ENCODE results near the gene SCUBE1. TPM values are rescaled to one million over a fixed set of nuclear protein-coding genes. Genes with fewer than 3 reads are reported as not detected.

The SCUBE1 gene
- total RNA-seq, 1 donor from 2014 or later = 25.9 TPM

DNA sequence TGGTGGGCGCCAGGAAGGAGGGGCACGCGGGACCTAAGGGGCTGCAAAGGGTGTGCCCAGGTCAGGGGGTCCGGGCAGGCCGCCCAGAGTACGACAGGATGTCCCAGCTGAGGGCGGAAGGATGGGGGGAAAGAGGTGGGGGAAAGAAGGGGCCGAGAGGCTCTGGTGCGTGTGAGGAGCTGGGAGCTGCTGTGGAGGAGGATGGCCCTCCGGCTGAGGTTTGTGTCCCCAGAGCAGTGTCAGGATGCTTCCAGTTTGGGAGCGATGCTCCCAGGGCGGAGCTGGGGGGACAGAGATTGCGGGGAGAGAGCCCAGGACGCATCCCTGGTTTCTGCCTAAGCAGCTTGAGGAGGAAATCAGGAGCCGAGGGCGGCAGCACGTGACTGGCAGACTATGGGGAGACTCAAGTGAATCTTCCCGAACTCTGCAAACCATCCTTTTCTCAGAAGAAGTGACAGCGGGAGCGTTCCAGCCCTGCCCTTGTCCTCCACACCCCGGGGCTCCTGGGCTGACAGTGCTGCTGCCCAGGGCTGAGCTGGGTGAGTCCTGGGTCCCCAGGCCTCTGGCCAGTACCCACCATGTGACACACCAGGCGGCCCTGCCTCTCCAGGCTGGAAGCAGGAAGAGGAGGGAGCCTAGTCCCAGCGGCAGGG is 136.5 kb downstream of the SCUBE1 start:
- H3K36me3 ChIP-seq = no peaks in the 10 kb centered on the region
- Mint-ChIP-seq H3K9me3 (no peaks in the 10 kb centered on the region), H3K27me3 (ENCODE audit: insufficient read depth, low read depth) (peaks cover 2% of the 10 kb centered on the region), H3K4me3 (no peak overlapping the region), H3K27ac (no peak overlapping the region), H3K4me1 (peaks cover 10% of the 10 kb centered on the region), H3K36me3 (peaks cover 2% of the 10 kb centered on the region)
- no peaks in the 10 kb centered on the region for H3F3A ChIP-seq (ENCODE audit: low read depth)
- H4K20me1 ChIP-seq (ENCODE audit: low read depth) = no peaks in the 10 kb centered on the region
- H2AFZ ChIP-seq (replicated peaks) = no peak overlapping the region
- TF ChIP-seq EZH2phosphoT487 (IDR thresholded peaks at IDR 0.05) = no peak
- TF ChIP-seq, protein P1, sequence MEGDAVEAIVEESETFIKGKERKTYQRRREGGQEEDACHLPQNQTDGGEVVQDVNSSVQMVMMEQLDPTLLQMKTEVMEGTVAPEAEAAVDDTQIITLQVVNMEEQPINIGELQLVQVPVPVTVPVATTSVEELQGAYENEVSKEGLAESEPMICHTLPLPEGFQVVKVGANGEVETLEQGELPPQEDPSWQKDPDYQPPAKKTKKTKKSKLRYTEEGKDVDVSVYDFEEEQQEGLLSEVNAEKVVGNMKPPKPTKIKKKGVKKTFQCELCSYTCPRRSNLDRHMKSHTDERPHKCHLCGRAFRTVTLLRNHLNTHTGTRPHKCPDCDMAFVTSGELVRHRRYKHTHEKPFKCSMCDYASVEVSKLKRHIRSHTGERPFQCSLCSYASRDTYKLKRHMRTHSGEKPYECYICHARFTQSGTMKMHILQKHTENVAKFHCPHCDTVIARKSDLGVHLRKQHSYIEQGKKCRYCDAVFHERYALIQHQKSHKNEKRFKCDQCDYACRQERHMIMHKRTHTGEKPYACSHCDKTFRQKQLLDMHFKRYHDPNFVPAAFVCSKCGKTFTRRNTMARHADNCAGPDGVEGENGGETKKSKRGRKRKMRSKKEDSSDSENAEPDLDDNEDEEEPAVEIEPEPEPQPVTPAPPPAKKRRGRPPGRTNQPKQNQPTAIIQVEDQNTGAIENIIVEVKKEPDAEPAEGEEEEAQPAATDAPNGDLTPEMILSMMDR (IDR thresholded peaks at IDR 0.05) = no peak
- TF ChIP-seq EZH2 (IDR thresholded peaks at IDR 0.05) = no peak
- no peak overlapping the region for H3K27ac ChIP-seq
- DNase-seq (ENCODE audit: low spot score) = no peak
- H3K79me2 ChIP-seq (ENCODE audit: low read depth) = no peaks in the 10 kb centered on the region
- H3K4me3 ChIP-seq = no peak overlapping the region
- no peak overlapping the region for H3K4me2 ChIP-seq
- H3K9ac ChIP-seq = no peak overlapping the region
- no peaks in the 10 kb centered on the region for H3K4me1 ChIP-seq
- H3K9me3 ChIP-seq (ENCODE audit: low read depth) = no peaks in the 10 kb centered on the region
- no peaks in the 10 kb centered on the region for H3K27me3 ChIP-seq

DNA sequence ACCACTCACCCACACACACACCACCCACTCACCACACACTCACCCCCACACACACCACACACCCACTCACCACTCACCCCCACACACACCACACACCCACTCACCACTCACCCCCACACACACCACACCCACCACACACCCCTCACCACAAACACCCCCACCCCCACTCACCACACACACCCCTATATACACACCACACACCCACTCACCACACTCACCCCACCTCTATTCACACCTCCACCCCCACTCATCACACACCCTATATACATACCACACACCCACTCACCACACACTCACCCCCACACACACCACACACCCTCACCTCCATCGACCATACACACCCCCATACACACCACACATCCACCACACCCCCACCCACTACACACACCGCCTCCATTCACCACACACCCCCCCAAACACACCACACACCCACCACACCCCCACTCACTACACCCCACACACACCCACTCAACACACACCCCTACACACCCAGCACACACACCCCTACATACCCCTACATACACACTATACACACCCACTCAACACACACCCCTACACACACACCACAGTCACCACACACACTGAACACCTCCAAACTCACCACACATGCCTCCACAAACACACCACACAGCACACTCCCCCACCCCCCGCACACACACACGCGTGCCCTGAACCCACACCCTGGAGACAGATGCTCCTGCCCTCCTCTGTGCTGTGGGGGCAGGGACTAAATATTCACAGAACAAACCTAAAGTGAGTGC is 137.2 kb downstream of the SCUBE1 start:
- Histone ChIP-seq H3K4me3 (no peak overlapping the region), H3K4me1 (no peaks in the 10 kb centered on the region), H3K27me3 (no peaks in the 10 kb centered on the region), H2AFZ (replicated peaks) (no peak overlapping the region), H3K4me2 (no peak overlapping the region), H3K79me2 (ENCODE audit: low read depth) (no peaks in the 10 kb centered on the region), H4K20me1 (ENCODE audit: low read depth) (no peaks in the 10 kb centered on the region), H3K27ac (no peak overlapping the region), H3F3A (ENCODE audit: low read depth) (no peaks in the 10 kb centered on the region), H3K9me3 (ENCODE audit: low read depth) (no peaks in the 10 kb centered on the region), H3K9ac (no peak overlapping the region), H3K36me3 (no peaks in the 10 kb centered on the region)
- TF ChIP-seq, protein P1 (IDR thresholded peaks at IDR 0.05) = no peak
- TF ChIP-seq EZH2phosphoT487 (IDR thresholded peaks at IDR 0.05) = no peak
- no peak for TF ChIP-seq EZH2 (IDR thresholded peaks at IDR 0.05)
- Mint-ChIP-seq H3K27ac (no peak overlapping the region), H3K4me1 (peaks cover 10% of the 10 kb centered on the region), H3K36me3 (peaks cover 2% of the 10 kb centered on the region), H3K4me3 (no peak overlapping the region), H3K9me3 (no peaks in the 10 kb centered on the region), H3K27me3 (ENCODE audit: insufficient read depth, low read depth) (peaks cover 2% of the 10 kb centered on the region)
- no peak for DNase-seq (ENCODE audit: low spot score)

DNA sequence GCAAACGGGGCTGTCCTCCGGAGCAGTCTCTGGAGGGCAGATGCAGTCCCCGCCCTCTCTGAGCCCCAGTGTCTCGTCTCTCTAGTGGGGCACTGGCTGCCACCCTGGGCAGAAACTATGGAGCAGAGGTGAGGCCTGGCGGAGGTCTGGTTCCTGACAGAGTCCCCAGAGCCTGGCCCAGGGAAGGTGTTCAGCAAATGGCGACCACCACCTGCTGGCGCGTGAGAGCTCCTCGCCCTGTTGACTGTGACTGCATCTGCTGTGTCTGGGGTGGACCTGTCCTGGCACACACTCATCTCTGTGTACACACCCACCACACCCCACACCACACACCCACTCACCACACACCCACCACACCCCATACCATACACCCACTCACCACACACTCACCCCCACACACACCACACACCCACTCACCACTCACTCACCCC is 137.9 kb downstream of the SCUBE1 start:
- no peaks in the 10 kb centered on the region for H4K20me1 ChIP-seq (ENCODE audit: low read depth)
- H2AFZ ChIP-seq (replicated peaks) = no peak overlapping the region
- H3K4me3 ChIP-seq = no peak overlapping the region
- no peak overlapping the region for H3K27ac Mint-ChIP-seq
- H3K36me3 Mint-ChIP-seq = peaks cover 2% of the 10 kb centered on the region
- no peak overlapping the region for H3K4me3 Mint-ChIP-seq
- H3K36me3 ChIP-seq = no peaks in the 10 kb centered on the region
- no peaks in the 10 kb centered on the region for H3K9me3 ChIP-seq (ENCODE audit: low read depth)
- H3K4me1 ChIP-seq = no peaks in the 10 kb centered on the region
- no peak overlapping the region for H3K27ac ChIP-seq
- no peaks in the 10 kb centered on the region for H3K79me2 ChIP-seq (ENCODE audit: low read depth)
- peaks cover 10% of the 10 kb centered on the region for H3K4me1 Mint-ChIP-seq
- no peak overlapping the region for H3K9ac ChIP-seq
- no peak overlapping the region for H3K4me2 ChIP-seq
- DNase-seq (ENCODE audit: low spot score) = no peak
- H3K27me3 Mint-ChIP-seq (ENCODE audit: insufficient read depth, low read depth) = peaks cover 1% of the 10 kb centered on the region
- no peaks in the 10 kb centered on the region for H3F3A ChIP-seq (ENCODE audit: low read depth)
- TF ChIP-seq EZH2 (IDR thresholded peaks at IDR 0.05) (no peak), EZH2phosphoT487 (IDR thresholded peaks at IDR 0.05) (no peak)
- TF ChIP-seq, protein P1 (IDR thresholded peaks at IDR 0.05) = no peak
- no peaks in the 10 kb centered on the region for H3K9me3 Mint-ChIP-seq
- H3K27me3 ChIP-seq = no peaks in the 10 kb centered on the region
